Activated naive CD4-positive, alpha-beta T cell (primary cell): ENCODE results near the gene TM6SF1.
"Not testable (repeated sequence)": the region's sequence is repeated elsewhere in the genome, so short reads cannot be mapped to it uniquely, and the experiment has no call there.

ENCODE experiments used
- DNase-seq, 4 experiments: peaks; one replicate each; lab custom pipeline; 2025; lab: John Stamatoyannopoulos, UW

TM6SF1 gene

GRCh38 chr15:83088876-83089275, 18.6 kb upstream of the TM6SF1 start:
- DNase-seq, result no peak

- DNase-seq, result no peak
Observed at GRCh38 chr15:83090465-83090864, 17.0 kb upstream of the TM6SF1 start.

GRCh38 chr15:83091965-83092308, 15.5 kb upstream of the TM6SF1 start:
- not testable (repeated sequence) for DNase-seq

GRCh38 chr15:83092309-83092976, 15.0 kb upstream of the TM6SF1 start:
- no peak for DNase-seq

GRCh38 chr15:83094583-83094982, 12.9 kb upstream of the TM6SF1 start:
- DNase-seq, result no peak

- DNase-seq, result no peak
Observed at GRCh38 chr15:83098079-83098478, 9.4 kb upstream of the TM6SF1 start.

- no peak for DNase-seq
Observed at GRCh38 chr15:83099290-83099689, 8.2 kb upstream of the TM6SF1 start.

GRCh38 chr15:83100097-83100646, 7.3 kb upstream of the TM6SF1 start:
- DNase-seq, result no peak

GRCh38 chr15:83102346-83102745, 5.1 kb upstream of the TM6SF1 start:
- DNase-seq, result no peak

- DNase-seq, result no peak
Observed at GRCh38 chr15:83104141-83104540, 3.3 kb upstream of the TM6SF1 start.

GRCh38 chr15:83105440-83105839, 2.0 kb upstream of the TM6SF1 start:
- DNase-seq, result no peak

- DNase-seq, result no peak
Observed at GRCh38 chr15:83107841-83108181, 366 bp downstream of the TM6SF1 start.

GRCh38 chr15:83108266-83109219, 1.1 kb downstream of the TM6SF1 start:
- no peak for DNase-seq

GRCh38 chr15:83109532-83109931, 2.1 kb downstream of the TM6SF1 start:
- DNase-seq, result no peak

GRCh38 chr15:83110381-83110780, 2.9 kb downstream of the TM6SF1 start:
- DNase-seq, result no peak

- no peak for DNase-seq
Observed at GRCh38 chr15:83111149-83111548, 3.7 kb downstream of the TM6SF1 start.

- no peak for DNase-seq
Observed at GRCh38 chr15:83112233-83112955, 4.9 kb downstream of the TM6SF1 start.

GRCh38 chr15:83112956-83113299, 5.5 kb downstream of the TM6SF1 start:
- no peak for DNase-seq

- DNase-seq, result no peak
Observed at GRCh38 chr15:83113881-83114674, 6.6 kb downstream of the TM6SF1 start.

GRCh38 chr15:83114856-83115255, 7.4 kb downstream of the TM6SF1 start:
- DNase-seq, result no peak

- no peak for DNase-seq
Observed at GRCh38 chr15:83115410-83115809, 8.0 kb downstream of the TM6SF1 start.
